CD4-positive, CD25-positive, alpha-beta regulatory T cell (primary cell): ENCODE measurements around the gene BMP6. TPM values are rescaled to one million over a fixed set of nuclear protein-coding genes. Genes with fewer than 3 reads are reported as not detected.

Source experiments
- ATAC-seq, 2 donors: fragments of 150-1000 bp; cut with Tn5 transposase; one replicate each; pipeline ENCODE4 v1.10.0; 2021; ENCODE audit warnings: low read depth in 2 of 2, moderate number of reproducible peaks in 2 of 2, moderate library complexity in 1 of 2
- DNase-seq, 3 donors: peaks; one replicate each; pipeline versions ENCODE4 v3.0.0 to v3.0.0-alpha.2; 2012 to 2022; ENCODE audit warnings: mixed read lengths in 1 of 3
- H3K27ac ChIP-seq: one replicate; pipeline ENCODE4 v1.7.0; 2013; ENCODE audit warnings: mild to moderate bottlenecking, low read length; ENCODE audit not compliant: insufficient read depth, poor library complexity, severe bottlenecking
- H3K27me3 ChIP-seq: one replicate; pipeline ENCODE4 v1.7.0; 2013; ENCODE audit warnings: low read length; ENCODE audit not compliant: control insufficient read depth, insufficient read depth
- H3K36me3 ChIP-seq: one replicate; pipeline ENCODE4 v1.7.0; 2013; ENCODE audit warnings: mild to moderate bottlenecking, low read length, moderate library complexity; ENCODE audit not compliant: control insufficient read depth, insufficient read depth
- H3K4me1 ChIP-seq: 2 replicates; pipeline ENCODE4 v1.7.0; 2013; ENCODE audit warnings: mild to moderate bottlenecking, low read length; ENCODE audit not compliant: insufficient read depth, control insufficient read depth, poor library complexity, severe bottlenecking
- H3K4me3 ChIP-seq: one replicate; pipeline ENCODE4 v1.7.0; 2013; ENCODE audit warnings: low read depth, mild to moderate bottlenecking, low read length, moderate library complexity
- H3K9me3 ChIP-seq, 2 experiments: 1 replicate in 1 of 2; 2 replicates in 1 of 2; pipeline ENCODE4 v1.7.0; 2013; ENCODE audit warnings: low read length in 2 of 2, mild to moderate bottlenecking in 1 of 2, moderate library complexity in 1 of 2; ENCODE audit not compliant: control insufficient read depth in 2 of 2
- H3K27ac Mint-ChIP-seq, 3 donors: one replicate each; pipeline ENCODE4 v1.8.0; 2020 to 2022; ENCODE audit warnings: mild to moderate bottlenecking in 3 of 3, mixed read lengths in 3 of 3, moderate library complexity in 2 of 3
- H3K27me3 Mint-ChIP-seq: one replicate; pipeline ENCODE4 v1.8.0; 2022; ENCODE audit warnings: mild to moderate bottlenecking, mixed read lengths
- H3K36me3 Mint-ChIP-seq: one replicate; pipeline ENCODE4 v1.8.0; 2020; ENCODE audit warnings: mixed read lengths
- H3K4me1 Mint-ChIP-seq, 4 donors: one replicate each; pipeline ENCODE4 v1.8.0; 2020 to 2022; ENCODE audit warnings: mixed read lengths in 4 of 4, mild to moderate bottlenecking in 1 of 4
- H3K4me3 Mint-ChIP-seq, 4 donors: one replicate each; pipeline ENCODE4 v1.8.0; 2020 to 2022; ENCODE audit warnings: mild to moderate bottlenecking in 4 of 4, mixed read lengths in 4 of 4, moderate library complexity in 3 of 4
- H3K9me3 Mint-ChIP-seq, 7 donors: one replicate each; pipeline ENCODE4 v1.8.0; 2020 to 2022; ENCODE audit warnings: mixed read lengths in 7 of 7, mild to moderate bottlenecking in 3 of 7, moderate library complexity in 2 of 7
- polyA plus RNA-seq, 4 donors: library from polyadenylated mRNA; unstranded; fragments of 300-500 nt; fragmentation: Illumina TruSeq; gene quantifications; one replicate each; pipeline ENCODE4 v1.2.3, GENCODE V29; 2021
- total RNA-seq: library from RNA; stranded (reverse); gene quantifications from one replicate; pipeline ENCODE4 v1.2.3, GENCODE V29; 2022

The BMP6 gene
- total and polyA plus RNA-seq, 5 donors from 2014 or later: 1.2 TPM; not detected in 4

DNA sequence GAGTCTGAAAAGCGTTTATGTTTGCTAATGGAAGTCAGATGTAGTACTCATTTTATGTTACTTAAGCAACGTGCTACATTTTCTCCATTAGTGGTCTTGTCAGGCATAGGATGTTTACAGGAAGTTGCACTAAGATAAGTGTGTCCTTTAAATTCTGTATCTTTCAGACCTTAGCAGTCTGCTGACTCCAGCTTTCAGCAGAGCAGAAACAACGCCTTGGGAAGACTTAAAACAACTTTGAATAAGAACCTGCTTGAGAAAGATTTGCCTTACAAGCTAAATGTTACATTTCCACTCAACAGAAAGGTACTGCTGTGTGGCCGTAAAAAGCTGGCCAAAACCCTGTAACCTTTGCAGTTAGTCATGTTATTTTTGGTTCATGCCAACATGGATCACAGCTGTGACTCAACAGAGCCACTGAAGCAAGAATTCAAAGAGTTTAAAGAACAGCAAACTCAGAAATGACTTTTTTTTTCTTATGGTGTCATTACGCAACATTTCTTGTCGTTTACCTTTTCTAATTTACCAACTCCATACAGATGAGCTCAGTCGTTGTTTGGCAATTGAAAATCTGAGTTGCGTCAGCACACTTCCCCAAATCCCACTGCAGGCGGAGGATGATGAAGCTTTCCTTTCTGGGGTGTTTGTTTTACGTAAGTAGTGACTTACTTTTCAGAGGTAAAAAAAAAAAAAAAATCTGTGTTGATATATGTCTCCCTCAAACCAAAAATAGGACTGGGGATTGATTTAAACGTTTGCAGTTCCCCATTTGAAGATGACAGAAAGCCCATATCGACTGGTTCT is 27.9 kb upstream of the BMP6 start:
- peaks cover 0 to 2% (median 0%) of the 10 kb centered on the region in 7 donors for H3K9me3 Mint-ChIP-seq
- Histone ChIP-seq H3K27ac (no peak overlapping the region), H3K36me3 (no peaks in the 10 kb centered on the region), H3K4me1 (no peaks in the 10 kb centered on the region), H3K27me3 (peaks cover 6% of the 10 kb centered on the region), H3K4me3 (no peak overlapping the region), H3K9me3 (no peaks in the 10 kb centered on the region)
- H3K4me1 Mint-ChIP-seq: peaks cover 0 to 2% (median under 1%) of the 10 kb centered on the region in 4 donors
- DNase-seq (no peak), ATAC-seq (no peak)
- no peak overlapping the region for H3K4me3 Mint-ChIP-seq
- peaks cover 5% of the 10 kb centered on the region for H3K27me3 Mint-ChIP-seq
- peak overlapping the region in 1 of 3 donors; percentile 32 for H3K27ac Mint-ChIP-seq
- H3K36me3 Mint-ChIP-seq: no peaks in the 10 kb centered on the region

DNA sequence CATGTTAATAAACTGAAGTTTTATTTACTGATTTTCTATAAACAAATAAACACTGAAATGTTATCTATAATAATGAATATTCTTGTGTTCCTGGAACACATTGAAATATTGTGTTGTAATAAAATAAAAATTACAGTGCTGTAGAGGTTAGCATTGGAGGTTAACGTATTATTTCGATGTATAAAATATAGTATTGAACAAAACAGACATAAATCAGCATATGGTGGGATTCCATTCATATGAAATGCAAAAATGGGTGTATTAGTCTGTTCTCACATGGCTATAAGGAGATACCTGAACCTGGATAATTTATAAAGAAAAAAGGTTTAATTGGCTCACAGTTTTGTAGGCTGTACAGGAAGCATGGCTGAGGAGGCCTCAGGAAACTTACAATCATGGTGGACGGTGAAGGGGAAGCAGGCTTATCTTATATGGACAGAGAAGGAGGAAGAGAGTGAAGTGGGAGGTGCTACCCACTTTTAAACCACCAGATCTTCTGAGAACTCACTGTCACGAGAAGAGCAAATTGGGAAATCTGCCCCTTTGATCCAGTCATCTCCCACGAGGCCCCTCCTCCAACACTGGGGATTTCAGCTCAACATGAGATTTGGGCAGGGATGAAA is 24.6 kb upstream of the BMP6 start:
- Histone ChIP-seq H3K4me1 (no peaks in the 10 kb centered on the region), H3K27ac (no peak overlapping the region), H3K27me3 (peaks cover 7% of the 10 kb centered on the region), H3K4me3 (no peak overlapping the region), H3K9me3 (no peaks in the 10 kb centered on the region), H3K36me3 (no peaks in the 10 kb centered on the region)
- DNase-seq (no peak), ATAC-seq (no peak)
- Mint-ChIP-seq H3K27me3 (peaks cover 5% of the 10 kb centered on the region), H3K9me3 (peaks cover 0 to 2% (median 0%) of the 10 kb centered on the region in 7 donors), H3K27ac (no peak overlapping the region), H3K36me3 (no peaks in the 10 kb centered on the region), H3K4me1 (peaks cover 0 to 2% (median under 1%) of the 10 kb centered on the region in 4 donors), H3K4me3 (no peak overlapping the region)

DNA sequence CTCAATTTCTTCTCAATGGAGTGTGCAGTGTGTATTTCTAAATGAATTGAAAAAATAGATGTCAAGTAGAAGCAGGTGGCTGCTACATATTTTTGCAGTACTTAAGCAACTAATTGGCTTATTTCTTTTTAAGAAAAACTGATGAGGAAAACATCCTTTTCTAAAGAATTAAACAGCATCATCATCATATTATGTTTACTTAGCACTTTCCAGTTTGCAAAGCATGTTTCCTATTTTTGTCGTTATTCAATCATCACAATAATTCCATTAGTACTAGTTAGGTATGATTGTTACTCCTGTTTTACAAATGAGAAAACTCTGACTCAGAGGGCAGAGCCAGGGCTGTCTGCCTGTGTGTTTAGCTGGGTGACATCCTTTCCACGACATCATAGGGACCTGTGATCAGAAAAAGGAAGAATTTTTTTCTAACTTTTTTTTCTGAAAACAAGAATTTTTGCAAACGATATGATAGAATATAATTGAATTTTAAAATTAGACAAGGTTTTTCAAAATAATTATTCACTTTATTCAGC is 22.7 kb upstream of the BMP6 start:
- Mint-ChIP-seq H3K27ac (no peak overlapping the region), H3K4me3 (no peak overlapping the region), H3K36me3 (no peaks in the 10 kb centered on the region), H3K4me1 (no peaks in the 10 kb centered on the region), H3K27me3 (no peaks in the 10 kb centered on the region), H3K9me3 (no peaks in the 10 kb centered on the region)
- Histone ChIP-seq H3K27me3 (peaks cover 3% of the 10 kb centered on the region), H3K9me3 (no peaks in the 10 kb centered on the region), H3K4me3 (no peak overlapping the region), H3K36me3 (no peaks in the 10 kb centered on the region), H3K4me1 (no peaks in the 10 kb centered on the region), H3K27ac (no peak overlapping the region)
- ATAC-seq: no peak
- DNase-seq: no peak

DNA sequence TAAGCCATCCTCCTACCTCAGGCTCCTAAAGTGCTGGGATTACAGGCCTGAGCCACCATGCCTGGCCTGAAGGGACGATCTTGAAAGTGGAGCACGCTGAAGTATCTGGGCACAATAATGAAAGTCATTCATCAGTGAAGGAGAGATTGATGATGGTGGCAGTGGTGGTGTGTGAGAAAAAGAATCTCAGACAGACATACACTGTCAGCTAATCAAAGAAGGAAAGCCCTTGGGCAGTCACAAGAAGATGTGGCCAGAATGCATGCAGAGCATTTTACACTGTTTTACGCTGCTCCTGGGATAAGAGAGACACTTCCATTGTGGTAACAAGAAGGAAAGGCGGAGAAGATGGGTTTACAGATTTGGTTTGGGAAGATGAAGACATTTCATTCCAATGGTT is 20.4 kb upstream of the BMP6 start:
- no peaks in the 10 kb centered on the region for H3K9me3 ChIP-seq
- no peak overlapping the region for H3K27ac ChIP-seq
- no peaks in the 10 kb centered on the region for H3K36me3 Mint-ChIP-seq
- peaks cover 4% of the 10 kb centered on the region for H3K27me3 Mint-ChIP-seq
- DNase-seq (no peak), ATAC-seq (no peak)
- no peak overlapping the region for H3K4me3 Mint-ChIP-seq
- no peaks in the 10 kb centered on the region for H3K4me1 ChIP-seq
- H3K27ac Mint-ChIP-seq: no peak overlapping the region
- no peaks in the 10 kb centered on the region for H3K4me1 Mint-ChIP-seq
- peaks cover 3% of the 10 kb centered on the region for H3K27me3 ChIP-seq
- peaks cover 0 to 2% (median 0%) of the 10 kb centered on the region in 7 donors for H3K9me3 Mint-ChIP-seq
- H3K4me3 ChIP-seq: no peak overlapping the region
- H3K36me3 ChIP-seq: no peaks in the 10 kb centered on the region

DNA sequence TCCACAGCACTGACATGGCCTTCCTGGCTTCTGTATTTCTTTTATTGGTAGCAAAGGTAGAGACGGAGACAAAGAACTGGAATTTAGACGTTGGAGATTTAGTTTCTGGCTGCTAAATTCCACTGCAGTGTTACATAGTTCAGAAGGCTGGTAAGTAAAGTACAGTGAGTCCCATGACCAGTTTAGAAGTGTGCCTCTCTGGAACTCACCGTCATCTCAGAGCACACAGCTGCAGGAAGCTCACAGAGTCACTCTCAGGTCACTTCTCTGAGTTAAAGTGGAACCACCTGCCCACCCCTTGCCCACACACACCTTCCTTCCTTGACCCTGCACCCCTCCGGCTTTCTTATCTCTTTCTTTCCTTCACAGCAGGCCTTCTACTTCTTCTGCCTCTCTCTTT is 19.6 kb upstream of the BMP6 start:
- H3K4me1 ChIP-seq: no peaks in the 10 kb centered on the region
- H3K27ac Mint-ChIP-seq: no peak overlapping the region
- DNase-seq (no peak), ATAC-seq (no peak)
- H3K4me3 Mint-ChIP-seq: no peak overlapping the region
- peaks cover 3% of the 10 kb centered on the region for H3K27me3 ChIP-seq
- H3K4me3 ChIP-seq: no peak overlapping the region
- H3K27me3 Mint-ChIP-seq: peaks cover 7% of the 10 kb centered on the region
- H3K4me1 Mint-ChIP-seq: no peaks in the 10 kb centered on the region
- H3K9me3 Mint-ChIP-seq: peaks cover 0 to 4% (median 0%) of the 10 kb centered on the region in 7 donors
- no peak overlapping the region for H3K27ac ChIP-seq
- H3K36me3 ChIP-seq: no peaks in the 10 kb centered on the region
- H3K36me3 Mint-ChIP-seq: no peaks in the 10 kb centered on the region
- no peaks in the 10 kb centered on the region for H3K9me3 ChIP-seq

DNA sequence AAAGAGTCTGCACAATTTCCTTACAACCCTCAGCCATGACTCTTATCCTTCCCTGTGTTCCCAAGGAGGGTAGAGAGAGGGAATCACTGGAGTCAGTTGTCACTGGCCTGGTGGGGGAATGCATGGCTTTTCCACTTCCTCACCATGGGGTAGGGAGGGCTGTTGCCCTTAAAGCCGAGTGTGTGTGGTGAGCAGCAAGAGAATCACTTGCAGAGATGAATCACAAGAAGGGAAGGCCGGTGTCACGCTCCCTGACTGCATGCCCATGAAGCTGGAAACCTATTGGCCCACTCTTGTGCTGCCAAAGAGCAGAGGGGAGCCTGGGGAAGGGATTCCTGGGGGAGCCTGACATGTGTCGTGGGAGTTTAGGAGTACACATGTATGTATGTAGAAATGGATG is 18.1 kb upstream of the BMP6 start:
- H3K4me3 Mint-ChIP-seq: no peak overlapping the region
- H3K27ac Mint-ChIP-seq: no peak overlapping the region
- H3K27ac ChIP-seq: no peak overlapping the region
- H3K4me1 Mint-ChIP-seq: no peaks in the 10 kb centered on the region
- no peak overlapping the region for H3K4me3 ChIP-seq
- no peaks in the 10 kb centered on the region for H3K4me1 ChIP-seq
- ATAC-seq: no peak
- no peaks in the 10 kb centered on the region for H3K9me3 ChIP-seq
- H3K36me3 ChIP-seq: no peaks in the 10 kb centered on the region
- H3K36me3 Mint-ChIP-seq: no peaks in the 10 kb centered on the region
- peaks cover 5% of the 10 kb centered on the region for H3K27me3 ChIP-seq
- no peak for DNase-seq
- H3K9me3 Mint-ChIP-seq: peaks cover 0 to 4% (median 2%) of the 10 kb centered on the region in 7 donors
- H3K27me3 Mint-ChIP-seq: peaks cover 18% of the 10 kb centered on the region

DNA sequence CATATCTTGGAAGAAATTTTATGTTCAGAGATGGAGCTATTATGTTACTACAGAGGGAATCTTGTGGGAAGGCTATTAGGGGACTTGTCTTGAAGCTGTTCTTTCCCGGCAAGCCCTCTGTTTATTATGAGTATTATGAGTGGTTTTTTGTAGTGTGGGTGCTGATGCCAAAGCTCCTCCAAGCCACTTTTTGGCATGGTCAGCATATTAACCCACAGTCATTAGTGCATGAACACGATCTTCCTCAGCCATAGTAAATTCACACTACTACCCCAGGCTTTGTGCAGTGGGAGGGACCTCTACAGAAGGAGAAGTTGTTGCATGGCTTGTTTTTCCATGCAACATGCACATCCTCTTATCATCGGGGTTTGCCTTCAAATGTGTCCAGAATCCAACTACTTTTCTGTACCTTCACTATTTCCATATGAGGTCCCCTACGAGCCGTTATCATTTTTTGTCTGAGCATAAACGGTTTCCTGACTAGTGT is 6.5 kb upstream of the BMP6 start:
- peak overlapping the region in 1 of 3 donors; percentile 39 for H3K27ac Mint-ChIP-seq
- Histone ChIP-seq H3K4me3 (no peak overlapping the region), H3K27ac (no peak overlapping the region), H3K9me3 (peaks cover 0 to 2% of the 10 kb centered on the region in 2 experiments), H3K4me1 (no peaks in the 10 kb centered on the region), H3K27me3 (peaks cover 7% of the 10 kb centered on the region), H3K36me3 (no peaks in the 10 kb centered on the region)
- ATAC-seq: no peak
- peaks cover 0 to 9% (median 2%) of the 10 kb centered on the region in 7 donors for H3K9me3 Mint-ChIP-seq
- H3K4me3 Mint-ChIP-seq: no peak overlapping the region
- DNase-seq: no peak
- H3K27me3 Mint-ChIP-seq: peaks cover 46% of the 10 kb centered on the region
- H3K36me3 Mint-ChIP-seq: no peaks in the 10 kb centered on the region
- H3K4me1 Mint-ChIP-seq: no peaks in the 10 kb centered on the region
